GM18505 (cell line): Measurements from ENCODE around the gene SAXO1.

ENCODE experiments used
- ATAC-seq: cut with Tn5 transposase; IDR thresholded peaks from one replicate; pipeline ENCODE4 v1.9.1; 2021; ENCODE audit not compliant: unreplicated experiment
- POLR2A ChIP-seq: IDR thresholded peaks from 4 replicates; pipeline ENCODE4 v1.6.1; 2011; ENCODE audit warnings: borderline replicate concordance; ENCODE audit not compliant: insufficient read depth, insufficient read length; ENCODE audit errors: extremely low read depth

The SAXO1 gene

DNA sequence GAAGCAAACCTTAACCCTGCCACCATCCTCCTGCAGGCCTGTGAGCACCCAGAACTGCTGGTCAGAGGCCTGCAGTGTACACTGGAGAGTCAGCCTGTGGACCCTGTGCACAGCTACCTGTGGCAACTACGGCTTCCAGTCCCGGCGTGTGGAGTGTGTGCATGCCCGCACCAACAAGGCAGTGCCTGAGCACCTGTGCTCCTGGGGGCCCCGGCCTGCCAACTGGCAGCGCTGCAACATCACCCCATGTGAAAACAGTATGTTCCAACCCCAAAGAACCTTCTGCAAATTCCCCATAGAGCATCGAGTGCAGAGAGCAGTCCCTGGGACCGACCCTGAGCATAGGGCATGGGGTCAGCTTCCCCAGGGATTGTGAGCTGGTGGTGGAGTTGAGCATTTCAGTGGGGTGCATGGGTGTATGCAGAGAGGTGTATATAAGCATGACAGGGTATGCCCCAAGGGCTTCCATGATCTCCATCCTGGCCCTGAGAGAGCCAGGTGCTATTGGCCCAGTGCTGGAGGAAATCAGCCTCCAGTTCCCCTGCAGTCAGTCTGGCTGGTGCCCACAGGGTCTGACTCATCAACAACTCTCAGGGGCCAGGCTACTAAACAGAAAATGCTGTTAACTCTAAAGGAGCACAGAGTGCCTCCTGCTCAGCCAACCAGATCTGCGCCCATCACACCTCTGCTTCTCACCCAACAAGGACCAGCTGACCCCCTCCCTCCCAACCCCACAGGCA, 126.2 kb downstream of the SAXO1 start:
- no peak for ATAC-seq

DNA sequence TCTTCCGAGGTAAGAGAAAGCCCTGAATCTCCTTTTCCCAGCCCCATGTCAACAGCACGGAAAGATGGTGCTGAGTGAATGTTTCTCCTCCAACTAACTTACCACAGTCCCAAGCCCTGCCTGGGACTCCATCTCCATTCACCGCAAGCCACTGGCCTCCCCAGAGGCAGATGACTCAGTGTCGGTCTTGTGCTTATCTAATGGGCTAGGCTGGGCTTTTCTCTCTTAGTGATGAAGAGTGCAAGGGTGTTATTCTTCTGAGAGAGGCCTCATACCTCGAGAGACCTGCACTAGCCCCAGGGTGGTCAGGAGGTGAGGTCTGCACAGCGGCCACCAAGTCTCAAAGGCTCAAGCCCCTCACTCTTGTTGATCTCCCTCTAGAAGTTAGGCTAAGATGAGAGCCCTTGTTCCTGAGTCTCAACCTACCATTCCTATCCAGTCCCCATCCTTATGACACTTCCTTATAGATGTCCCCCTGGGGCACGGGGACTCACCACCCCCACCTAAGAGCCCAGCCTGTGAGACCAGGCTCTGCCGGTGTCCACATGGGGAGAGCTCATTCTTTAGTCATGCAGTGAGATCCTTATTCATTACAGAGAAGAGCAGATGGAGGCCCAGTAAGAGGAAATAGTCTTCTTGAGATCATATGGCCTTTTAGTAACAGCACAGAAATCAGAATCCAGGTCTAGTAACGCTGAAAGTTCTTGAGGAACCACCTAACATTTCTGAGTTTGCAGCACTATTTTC, 127.0 kb downstream of the SAXO1 start:
- TF ChIP-seq POLR2A: no peak
- ATAC-seq: no peak

More for the DNA sequence above, 126.2 kb downstream of the SAXO1 start:
- no peak for TF ChIP-seq POLR2A

DNA sequence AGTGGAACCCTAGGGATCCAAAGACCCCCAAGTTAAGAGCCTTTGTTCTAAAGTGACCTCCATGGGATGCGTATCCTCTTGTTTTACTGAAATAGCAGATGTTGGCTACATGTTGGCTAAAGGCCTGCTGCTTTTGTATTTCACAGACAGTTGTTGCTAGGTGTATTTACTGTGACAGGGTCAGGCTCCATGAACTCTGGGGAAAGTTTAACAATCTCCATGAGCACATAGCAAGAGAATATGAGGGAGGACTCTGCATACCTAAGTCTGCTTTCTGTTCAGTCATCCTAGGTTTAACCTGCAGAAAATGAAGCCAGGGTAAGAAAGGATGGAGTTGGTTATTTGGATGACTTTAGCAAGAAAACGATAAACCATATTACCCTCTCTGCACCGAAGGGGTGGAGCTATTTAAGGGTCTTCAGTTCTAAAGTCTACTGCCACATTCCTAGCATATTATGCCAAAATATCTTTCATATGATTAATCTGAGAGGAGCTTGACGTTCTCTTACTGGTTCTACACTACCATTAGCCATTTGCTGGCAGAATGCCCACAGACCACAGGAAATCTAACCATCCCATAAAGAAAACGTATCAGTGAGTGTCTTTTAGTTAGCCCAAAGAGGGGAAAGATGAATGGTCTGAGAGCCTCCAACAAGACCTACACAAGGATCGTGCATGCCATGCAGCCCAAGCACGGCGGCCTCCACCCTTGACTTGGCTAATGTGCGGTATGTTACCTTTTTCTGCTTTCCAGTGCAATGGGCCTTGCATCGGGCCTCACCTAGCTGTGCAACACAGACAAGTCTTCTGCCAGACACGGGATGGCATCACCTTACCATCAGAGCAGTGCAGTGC, 127.8 kb downstream of the SAXO1 start:
- no peak for ATAC-seq
- TF ChIP-seq POLR2A: no peak

DNA sequence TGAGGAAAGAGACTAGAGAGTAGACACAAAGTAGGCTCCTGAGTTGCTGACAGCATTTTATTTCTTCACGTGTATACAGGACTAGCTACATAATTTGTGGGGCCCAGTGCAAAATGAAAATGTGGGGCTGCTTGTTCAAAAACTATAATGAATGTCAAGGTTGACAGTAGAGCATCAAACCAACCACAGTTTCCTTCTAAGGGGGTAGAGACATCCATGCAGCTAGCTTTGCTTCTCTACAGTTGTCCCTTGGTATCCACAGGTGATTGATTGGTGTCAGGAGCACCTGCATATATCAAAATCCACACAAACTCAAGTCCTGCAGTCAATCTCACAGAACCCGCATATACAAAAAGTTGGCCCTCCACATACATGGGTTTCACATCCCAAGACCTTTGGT, 129.6 kb downstream of the SAXO1 start:
- ATAC-seq: no peak
- TF ChIP-seq POLR2A: no peak

- no peak for TF ChIP-seq POLR2A
- no peak for ATAC-seq
These were observed 136.4 kb downstream of the SAXO1 start for GRCh38 chr9:18896531-18897179.

DNA sequence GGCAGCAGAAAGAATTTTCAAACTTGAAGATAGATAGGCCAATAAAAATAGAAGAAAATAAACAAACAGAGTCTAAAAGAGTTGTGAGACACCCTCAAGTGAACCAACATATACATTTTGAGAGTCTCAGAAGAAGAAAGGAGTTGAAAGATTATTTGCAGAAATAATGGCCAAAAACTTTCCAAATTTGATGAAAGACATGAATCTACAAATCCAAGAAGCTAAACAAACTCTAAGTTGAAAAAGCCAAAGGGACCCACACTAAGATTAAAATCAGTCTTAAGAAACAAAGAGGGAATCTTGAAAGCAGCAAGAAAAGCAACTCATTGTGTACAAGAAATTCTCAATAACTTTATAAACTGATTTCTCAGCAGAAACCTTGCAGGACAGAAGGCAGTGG, 137.0 kb downstream of the SAXO1 start:
- TF ChIP-seq POLR2A: no peak
- no peak for ATAC-seq

- no peak for TF ChIP-seq POLR2A
- ATAC-seq: no peak
These were observed 139.5 kb downstream of the SAXO1 start for GRCh38 chr9:18893491-18893890.

DNA sequence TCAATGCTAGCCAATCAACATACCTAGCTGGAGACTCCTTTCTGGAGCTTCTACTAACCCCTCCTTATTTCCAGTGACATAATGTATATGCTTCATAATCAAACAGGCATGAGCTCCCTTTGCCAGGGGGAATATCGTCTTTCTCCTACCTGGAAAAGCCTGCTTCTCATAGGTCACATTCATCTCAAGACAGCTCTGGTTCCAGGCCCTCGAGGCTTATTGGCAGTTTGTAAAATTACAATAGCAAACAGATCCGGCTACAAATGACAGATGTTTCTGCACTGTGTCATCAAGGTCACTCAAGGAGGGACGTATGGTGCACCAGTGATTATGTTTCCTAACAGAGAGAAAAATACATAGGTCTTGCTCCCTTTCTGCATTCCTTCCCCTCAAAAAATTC, 140.0 kb downstream of the SAXO1 start:
- no peak for TF ChIP-seq POLR2A
- ATAC-seq: no peak

GRCh38 chr9:18891946-18892670, 140.9 kb downstream of the SAXO1 start:
- no peak for TF ChIP-seq POLR2A
- no peak for ATAC-seq

GRCh38 chr9:18890372-18890771, 142.6 kb downstream of the SAXO1 start:
- peak; percentile 73 for ATAC-seq
- no peak for TF ChIP-seq POLR2A

DNA sequence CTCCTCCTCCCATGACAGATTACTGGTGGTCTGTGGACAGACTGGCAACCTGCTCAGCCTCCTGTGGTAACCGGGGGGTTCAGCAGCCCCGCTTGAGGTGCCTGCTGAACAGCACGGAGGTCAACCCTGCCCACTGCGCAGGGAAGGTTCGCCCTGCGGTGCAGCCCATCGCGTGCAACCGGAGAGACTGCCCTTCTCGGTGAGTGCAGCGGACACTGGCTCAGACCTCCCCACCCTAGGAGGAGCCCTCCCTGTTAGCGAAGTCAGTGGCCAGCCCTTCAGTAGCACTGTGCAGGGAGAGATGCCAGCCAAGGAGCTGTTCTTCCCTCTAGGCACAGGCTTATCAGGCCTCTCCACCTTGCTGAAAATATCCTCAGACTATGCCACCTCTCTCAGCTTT, 143.5 kb downstream of the SAXO1 start:
- no peak for ATAC-seq
- no peak for TF ChIP-seq POLR2A

DNA sequence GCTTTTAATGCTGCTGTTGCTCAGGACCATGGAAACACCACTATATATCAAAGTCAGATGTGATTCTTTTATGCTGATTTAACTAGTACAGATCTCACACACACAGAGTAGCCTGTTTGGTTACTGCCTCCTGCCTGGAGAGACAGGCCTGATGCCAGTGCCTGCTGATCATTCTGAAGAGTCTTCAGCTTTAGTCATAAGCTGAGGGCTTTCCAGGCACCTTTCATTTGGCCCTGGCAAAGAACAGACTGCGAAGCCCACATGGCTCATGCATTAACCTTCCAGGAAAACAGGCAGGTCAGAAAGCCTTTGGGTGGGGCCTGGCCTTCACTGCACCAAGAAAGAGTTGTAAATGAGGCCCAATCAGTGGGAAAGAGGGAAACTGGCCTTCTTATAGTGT, 144.7 kb downstream of the SAXO1 start:
- no peak for ATAC-seq
- TF ChIP-seq POLR2A: no peak
